H9 (cell line): ENCODE measurements around the gene LRRK1. TPM values are rescaled to one million over a fixed set of nuclear protein-coding genes. Genes with fewer than 3 reads are reported as not detected.

Experiments
- DNase-seq: peaks from one replicate; pipeline ENCODE4 v3.0.0-alpha.2; 2017
- H2AFZ ChIP-seq: one replicate; pipeline ENCODE4 v1.6.1; 2013; ENCODE audit warnings: mild to moderate bottlenecking, low read length, control low read depth, moderate library complexity
- H2AK5ac ChIP-seq: 2 replicates; pipeline ENCODE4 v1.6.1; 2013; ENCODE audit warnings: low read length, control low read depth, mixed read lengths; ENCODE audit not compliant: insufficient read length
- H2BK120ac ChIP-seq: one replicate; pipeline ENCODE4 v1.6.1; 2013; ENCODE audit warnings: low read depth, mild to moderate bottlenecking, low read length, control low read depth, inconsistent platforms; ENCODE audit not compliant: poor library complexity, severe bottlenecking
- H2BK12ac ChIP-seq: 2 replicates; pipeline ENCODE4 v1.6.1; 2013; ENCODE audit warnings: low read length, control low read depth, mixed read lengths, low read depth; ENCODE audit not compliant: insufficient read length
- H2BK15ac ChIP-seq: 2 replicates; pipeline ENCODE4 v1.6.1; 2013; ENCODE audit warnings: low read depth, low read length, control low read depth
- H2BK20ac ChIP-seq: one replicate; pipeline ENCODE4 v1.6.1; 2013; ENCODE audit warnings: low read depth, mild to moderate bottlenecking, low read length, control low read depth, inconsistent platforms; ENCODE audit not compliant: poor library complexity, severe bottlenecking
- H2BK5ac ChIP-seq: 2 replicates; pipeline ENCODE4 v1.6.1; 2013; ENCODE audit warnings: low read length, control low read depth, mixed read lengths; ENCODE audit not compliant: insufficient read length
- H3K14ac ChIP-seq: 2 replicates; pipeline ENCODE4 v1.6.1; 2013; ENCODE audit warnings: low read length, control low read depth; ENCODE audit not compliant: insufficient read depth
- H3K18ac ChIP-seq: 2 replicates; pipeline ENCODE4 v1.6.1; 2013; ENCODE audit warnings: low read depth, mild to moderate bottlenecking, mixed read lengths, low read length, control low read depth; ENCODE audit not compliant: insufficient read length
- H3K23ac ChIP-seq: 2 replicates; pipeline ENCODE4 v1.6.1; 2013; ENCODE audit warnings: low read length, control low read depth, mixed read lengths, low read depth; ENCODE audit not compliant: insufficient read length
- H3K23me2 ChIP-seq: 2 replicates; pipeline ENCODE4 v1.6.1; 2013; ENCODE audit warnings: low read depth, mild to moderate bottlenecking, mixed read lengths, low read length, control low read depth; ENCODE audit not compliant: insufficient read length, poor library complexity, severe bottlenecking
- H3K27ac ChIP-seq: 2 replicates; pipeline ENCODE4 v1.5.1; 2013; ENCODE audit warnings: low read length, control low read depth, mixed read lengths, low read depth; ENCODE audit not compliant: insufficient read length
- H3K27me3 ChIP-seq: 2 replicates; pipeline ENCODE4 v1.6.1; 2013; ENCODE audit warnings: low read length, control low read depth, inconsistent platforms; ENCODE audit not compliant: insufficient read depth
- H3K4ac ChIP-seq: 2 replicates; pipeline ENCODE4 v1.6.1; 2013; ENCODE audit warnings: low read depth, mild to moderate bottlenecking, control low read depth, inconsistent platforms, low read length, moderate library complexity
- H3K4me1 ChIP-seq: 2 replicates; pipeline ENCODE4 v1.6.1; 2013; ENCODE audit warnings: low read length, control low read depth, inconsistent platforms; ENCODE audit not compliant: insufficient read depth
- H3K4me2 ChIP-seq: 2 replicates; pipeline ENCODE4 v1.6.1; 2013; ENCODE audit warnings: low read length, control low read depth, mixed read lengths; ENCODE audit not compliant: insufficient read length, insufficient read depth
- H3K56ac ChIP-seq: 2 replicates; pipeline ENCODE4 v1.6.1; 2013; ENCODE audit warnings: low read depth, mild to moderate bottlenecking, mixed read lengths, low read length, control low read depth; ENCODE audit not compliant: insufficient read length
- H3K79me1 ChIP-seq: 2 replicates; pipeline ENCODE4 v1.6.1; 2013; ENCODE audit warnings: low read depth, mild to moderate bottlenecking, moderate library complexity, low read length, control low read depth, inconsistent platforms; ENCODE audit not compliant: insufficient read depth, poor library complexity, severe bottlenecking
- H3K79me2 ChIP-seq: 2 replicates; pipeline ENCODE4 v1.6.1; 2013; ENCODE audit warnings: low read length, control low read depth, inconsistent platforms; ENCODE audit not compliant: insufficient read depth
- H3K9ac ChIP-seq: 2 replicates; pipeline ENCODE4 v1.6.1; 2013; ENCODE audit warnings: low read length, control low read depth, mixed read lengths; ENCODE audit not compliant: insufficient read length; ENCODE audit errors: extremely low read depth
- H3K9me3 ChIP-seq: one replicate; pipeline ENCODE4 v1.6.1; 2013; ENCODE audit warnings: low read depth, low read length, inconsistent platforms; ENCODE audit not compliant: control insufficient read depth
- H3T11ph ChIP-seq: one replicate; pipeline ENCODE4 v1.6.1; 2013; ENCODE audit warnings: mild to moderate bottlenecking, low read length, control low read depth, inconsistent platforms
- H4K20me1 ChIP-seq: one replicate; pipeline ENCODE4 v1.6.1; 2013; ENCODE audit not compliant: control insufficient read depth, insufficient read length, insufficient read depth
- H4K5ac ChIP-seq: 2 replicates; pipeline ENCODE4 v1.6.1; 2013; ENCODE audit warnings: low read depth, mild to moderate bottlenecking, mixed read lengths, low read length, control low read depth; ENCODE audit not compliant: insufficient read length
- H4K8ac ChIP-seq: replicated peaks from 2 replicates; pipeline ENCODE4 v1.6.1; 2013; ENCODE audit warnings: low read length, control low read depth, mixed read lengths, low read depth; ENCODE audit not compliant: insufficient read length
- H4K91ac ChIP-seq: 2 replicates; pipeline ENCODE4 v1.6.1; 2013; ENCODE audit warnings: low read depth, mild to moderate bottlenecking, moderate library complexity, mixed read lengths, low read length, control low read depth; ENCODE audit not compliant: insufficient read length
- H3K27ac Mint-ChIP-seq, 3 experiments: 2 replicates in 2 of 3; 3 replicates in 1 of 3; pipeline ENCODE4 v1.8.0; 2020 to 2021; ENCODE audit warnings: mixed read lengths in 3 of 3, mild to moderate bottlenecking in 1 of 3, moderate library complexity in 1 of 3
- H3K27me3 Mint-ChIP-seq: 2 replicates; pipeline ENCODE4 v1.8.0; 2021; ENCODE audit warnings: low read depth, mild to moderate bottlenecking, moderate library complexity, mixed read lengths
- H3K36me3 Mint-ChIP-seq, 3 experiments: 2 replicates in 2 of 3; 3 replicates in 1 of 3; pipeline ENCODE4 v1.8.0; 2020 to 2021; ENCODE audit warnings: low read depth in 3 of 3, mixed read lengths in 3 of 3; ENCODE audit not compliant: insufficient read depth in 1 of 3
- H3K4me1 Mint-ChIP-seq, 2 experiments: 2 replicates each; pipeline ENCODE4 v1.8.0; 2020; ENCODE audit warnings: mixed read lengths in 2 of 2
- H3K4me3 Mint-ChIP-seq, 2 experiments: 2 replicates in 1 of 2; 3 replicates in 1 of 2; pipeline ENCODE4 v1.8.0; 2020 to 2021; ENCODE audit warnings: mild to moderate bottlenecking in 2 of 2, mixed read lengths in 2 of 2, moderate library complexity in 1 of 2
- H3K9me3 Mint-ChIP-seq, 2 experiments: 2 replicates in 1 of 2; 3 replicates in 1 of 2; pipeline ENCODE4 v1.8.0; 2020; ENCODE audit warnings: mild to moderate bottlenecking in 2 of 2, mixed read lengths in 2 of 2, moderate library complexity in 1 of 2
- WGBS: extraction: QIAGEN DNeasy Blood & Tissue Kit; methylation state at CpG from one replicate; pipeline ENCODE4 v1.1.7; 2013; ENCODE audit warnings: missing lambda C conversion rate, low lambda C conversion rate, mixed read lengths; ENCODE audit not compliant: insufficient read length; ENCODE audit errors: extremely low coverage; 5-methylcytosine and 5-hydroxymethylcytosine counted together
- total RNA-seq: library from RNA; stranded (reverse); gene quantifications from 2 replicates; pipeline ENCODE4 v1.2.1, GENCODE V29; 2021
- TF ChIP-seq, protein P1 (sequence below): fragments of 200-600 bp; sonication (generic); conservative IDR thresholded peaks from 3 replicates; pipeline ENCODE4 v1.8.0; 2021; ENCODE audit warnings: antibody characterized with exemption, mild to moderate bottlenecking

Gene LRRK1
- total RNA-seq, 1 experiment from 2014 or later, result 4.0 TPM

DNA sequence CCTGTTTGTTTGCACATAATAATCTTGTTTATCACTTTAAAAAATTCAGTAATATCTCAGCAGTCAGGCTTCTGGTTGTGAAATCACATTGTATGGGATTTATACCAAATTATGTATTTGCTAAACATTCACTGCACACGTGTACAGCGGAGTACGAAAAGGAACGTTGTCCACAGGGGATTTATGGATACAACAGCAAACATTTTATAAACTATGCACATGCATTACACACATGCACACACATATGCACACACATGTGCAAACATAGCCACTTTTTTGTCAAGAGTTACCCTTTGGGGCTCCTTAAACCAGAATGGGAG is 150.5 kb downstream of the LRRK1 start:
- Histone ChIP-seq H3K23ac (no peak overlapping the region), H2BK12ac (no peak overlapping the region), H3K4me1 (peaks cover 20% of the 10 kb centered on the region), H3T11ph (no peak overlapping the region), H3K79me2 (no peaks in the 10 kb centered on the region), H4K8ac (no peak overlapping the region), H3K18ac (no peak overlapping the region), H3K9me3 (no peaks in the 10 kb centered on the region), H2BK120ac (no peak overlapping the region), H3K56ac (no peak overlapping the region), H3K27ac (peak overlapping the region; percentile 80), H3K9ac (no peak overlapping the region), H2BK5ac (peak overlapping the region; percentile 56), H4K91ac (no peak overlapping the region), H2BK20ac (no peak overlapping the region), H4K5ac (no peak overlapping the region), H4K20me1 (no peaks in the 10 kb centered on the region), H2BK15ac (no peak overlapping the region), H3K79me1 (no peaks in the 10 kb centered on the region), H3K14ac (no peak overlapping the region), H3K4me2 (no peak overlapping the region), H3K27me3 (no peaks in the 10 kb centered on the region), H2AK5ac (no peak overlapping the region), H2AFZ (no peak overlapping the region), H3K23me2 (peaks cover 4% of the 10 kb centered on the region), H3K4ac (no peak overlapping the region)
- Mint-ChIP-seq H3K9me3 (peaks cover 21 to 34% of the 10 kb centered on the region in 2 experiments), H3K27ac (peak overlapping the region; percentile 96 to 98 (median 97)), H3K36me3 (peaks cover 13 to 25% (median 21%) of the 10 kb centered on the region in 3 experiments), H3K4me1 (peaks cover 60 to 68% of the 10 kb centered on the region in 2 experiments), H3K27me3 (peaks cover 4% of the 10 kb centered on the region), H3K4me3 (peak overlapping the region; percentile 30 to 38; a peak in 4 of 5 replicates)
- TF ChIP-seq, protein P1, sequence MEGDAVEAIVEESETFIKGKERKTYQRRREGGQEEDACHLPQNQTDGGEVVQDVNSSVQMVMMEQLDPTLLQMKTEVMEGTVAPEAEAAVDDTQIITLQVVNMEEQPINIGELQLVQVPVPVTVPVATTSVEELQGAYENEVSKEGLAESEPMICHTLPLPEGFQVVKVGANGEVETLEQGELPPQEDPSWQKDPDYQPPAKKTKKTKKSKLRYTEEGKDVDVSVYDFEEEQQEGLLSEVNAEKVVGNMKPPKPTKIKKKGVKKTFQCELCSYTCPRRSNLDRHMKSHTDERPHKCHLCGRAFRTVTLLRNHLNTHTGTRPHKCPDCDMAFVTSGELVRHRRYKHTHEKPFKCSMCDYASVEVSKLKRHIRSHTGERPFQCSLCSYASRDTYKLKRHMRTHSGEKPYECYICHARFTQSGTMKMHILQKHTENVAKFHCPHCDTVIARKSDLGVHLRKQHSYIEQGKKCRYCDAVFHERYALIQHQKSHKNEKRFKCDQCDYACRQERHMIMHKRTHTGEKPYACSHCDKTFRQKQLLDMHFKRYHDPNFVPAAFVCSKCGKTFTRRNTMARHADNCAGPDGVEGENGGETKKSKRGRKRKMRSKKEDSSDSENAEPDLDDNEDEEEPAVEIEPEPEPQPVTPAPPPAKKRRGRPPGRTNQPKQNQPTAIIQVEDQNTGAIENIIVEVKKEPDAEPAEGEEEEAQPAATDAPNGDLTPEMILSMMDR, result no peak
- no peak for DNase-seq
- WGBS, result no CpG with 5 or more reads among the region's 4 CpGs
